HepG2 (cell line): Measurements from ENCODE around the gene EIF4G2. TPM values are rescaled to one million over a fixed set of nuclear protein-coding genes. Genes with fewer than 3 reads are reported as not detected.

Experiments used
- E2F2 ChIP-seq: sonication (generic); formaldehyde crosslinking; IDR thresholded peaks from 2 replicates; pipeline ENCODE4 v1.4.0; 2020; ENCODE audit warnings: missing genetic modification reagents, borderline replicate concordance
- GFI1 ChIP-seq: sonication (generic); formaldehyde crosslinking; IDR thresholded peaks from 2 replicates; pipeline ENCODE4 v1.5.0; 2020; ENCODE audit warnings: missing genetic modification reagents, mild to moderate bottlenecking, borderline replicate concordance
- HCFC1 ChIP-seq: fragments of 150-350 bp; IDR thresholded peaks from 2 replicates; pipeline ENCODE4 v1.6.1; 2014; ENCODE audit warnings: low read depth, low read length
- PREB ChIP-seq: sonication (generic); formaldehyde crosslinking; IDR thresholded peaks from 2 replicates; pipeline ENCODE4 v1.4.0; 2020; ENCODE audit warnings: missing genetic modification reagents
- TERF1 ChIP-seq: sonication (generic); formaldehyde crosslinking; IDR thresholded peaks from 2 replicates; pipeline ENCODE4 v1.8.0; 2022; ENCODE audit warnings: mild to moderate bottlenecking, missing genetic modification reagents, moderate library complexity
- ZBED4 ChIP-seq: sonication (generic); formaldehyde crosslinking; IDR thresholded peaks from 2 replicates; pipeline ENCODE4 v1.4.0; 2020; ENCODE audit warnings: missing genetic modification reagents, borderline replicate concordance
- ZNF12 ChIP-seq: sonication (generic); formaldehyde crosslinking; IDR thresholded peaks from 2 replicates; pipeline ENCODE4 v1.5.0; 2020; ENCODE audit warnings: missing genetic modification reagents
- ZNF224 ChIP-seq: sonication (generic); formaldehyde crosslinking; IDR thresholded peaks from 2 replicates; pipeline ENCODE4 v1.5.0; 2020; ENCODE audit warnings: mild to moderate bottlenecking, missing genetic modification reagents
- ZNF547 ChIP-seq: sonication (generic); formaldehyde crosslinking; IDR thresholded peaks from 2 replicates; pipeline ENCODE4 v1.5.1; 2020; ENCODE audit warnings: mild to moderate bottlenecking, missing genetic modification reagents
- ZNF556 ChIP-seq: sonication (generic); formaldehyde crosslinking; IDR thresholded peaks from 2 replicates; pipeline ENCODE4 v1.4.0; 2020; ENCODE audit warnings: mild to moderate bottlenecking, missing genetic modification reagents, borderline replicate concordance
- ZNF740 ChIP-seq: sonication (generic); formaldehyde crosslinking; IDR thresholded peaks from 2 replicates; pipeline ENCODE4 v1.4.0; 2020; ENCODE audit warnings: missing genetic modification reagents
- ZNF879 ChIP-seq: sonication (generic); formaldehyde crosslinking; IDR thresholded peaks from 2 replicates; pipeline ENCODE4 v1.8.1; 2023; ENCODE audit warnings: missing genetic modification reagents
- polyA plus RNA-seq, 8 experiments: library from polyadenylated mRNA; depleted of rRNA in 3 of 8; stranded (reverse) in 7 of 8; unstranded in 1 of 8; fragments of >200 nt; fragmentation: Illumina TruSeq in 4 of 8; extraction: Trizol in 4 of 8; gene quantifications; 2 replicates each; pipeline versions ENCODE4 v1.2.1 to v1.2.3, GENCODE V29; 2011 to 2016; ENCODE audit warnings: low read depth in 4 of 8, missing spikeins in 1 of 8, mixed read lengths in 1 of 8; ENCODE audit not compliant: insufficient read depth in 1 of 8
- total RNA-seq, 5 experiments: library from RNA; depleted of rRNA; stranded (reverse); fragments of >200 nt; fragmentation: Illumina TruSeq; extraction: Trizol; gene quantifications; 2 replicates each; pipeline ENCODE4 v1.2.3, GENCODE V29; 2016; ENCODE audit warnings: low read depth in 1 of 5

Gene EIF4G2
- total and polyA plus RNA-seq, 2 of the 13 experiments (the other 11 are each of a cell fraction or from before 2014, with no cell fraction given) = 362 to 546 TPM

GRCh38 chr11:10780040-10780439 lies 28.7 kb downstream of the EIF4G2 start (continued):
- TF ChIP-seq E2F2 (CRISPR knock-in tag) (no peak), GFI1 (no peak), ZNF12 (CRISPR knock-in tag) (no peak), ZBED4 (CRISPR knock-in tag) (no peak), ZNF556 (CRISPR knock-in tag) (no peak), PREB (CRISPR knock-in tag) (no peak), ZNF224 (CRISPR knock-in tag) (no peak), TERF1 (no peak), ZNF740 (CRISPR knock-in tag) (no peak), ZNF547 (CRISPR knock-in tag) (no peak), HCFC1 (no peak), ZNF879 (CRISPR knock-in tag) (no peak)
